CD8-positive, alpha-beta memory T cell (primary cell): Measurements from ENCODE around the gene HSD3B7. TPM values are rescaled to one million over a fixed set of nuclear protein-coding genes. Genes with fewer than 3 reads are reported as not detected.
A peak's percentile ranks its signal among the peaks of the same experiment; 100 is the strongest.

ENCODE experiments used
- CTCF ChIA-PET: fragments of 350-600 bp; sonication (Branson Sonifier 250); formaldehyde crosslinking; loops from one replicate; lab custom pipeline; 2021; ENCODE audit warnings: antibody characterized with exemption; lab: Charles Lee
- POLR2A ChIA-PET: fragments of 350-600 bp; sonication (Branson Sonifier 250); formaldehyde crosslinking; loops from one replicate; lab custom pipeline; 2021; ENCODE audit warnings: antibody characterized with exemption; lab: Charles Lee
- DNase-seq, 5 donors: peaks; one replicate each; pipeline versions ENCODE4 v3.0.0 to v3.0.0-alpha.2; 2020 to 2022; ENCODE audit warnings: mixed read lengths in 1 of 5
- H3K27ac ChIP-seq: one replicate; pipeline ENCODE4 v1.7.0; 2013; ENCODE audit warnings: low read depth, mild to moderate bottlenecking, low read length, moderate library complexity
- H3K27me3 ChIP-seq: 2 replicates; pipeline ENCODE4 v1.7.0; 2013; ENCODE audit warnings: low read length, mild to moderate bottlenecking; ENCODE audit not compliant: insufficient read depth, poor library complexity, severe bottlenecking
- H3K36me3 ChIP-seq: 2 replicates; pipeline ENCODE4 v1.7.0; 2013; ENCODE audit warnings: mild to moderate bottlenecking, low read length, moderate library complexity; ENCODE audit not compliant: insufficient read depth
- H3K4me1 ChIP-seq: 2 replicates; pipeline ENCODE4 v1.7.0; 2013; ENCODE audit warnings: mild to moderate bottlenecking, low read length, moderate library complexity; ENCODE audit not compliant: insufficient read depth
- H3K4me3 ChIP-seq: 2 replicates; pipeline ENCODE4 v1.7.0; 2013; ENCODE audit warnings: mild to moderate bottlenecking, low read length
- H3K9me3 ChIP-seq: 2 replicates; pipeline ENCODE4 v1.7.0; 2013; ENCODE audit warnings: mild to moderate bottlenecking, low read length
- H3K27ac Mint-ChIP-seq, 8 donors: one replicate each; pipeline ENCODE4 v1.8.0; 2020 to 2021; ENCODE audit warnings: mixed read lengths in 8 of 8, mild to moderate bottlenecking in 6 of 8, inconsistent platforms in 3 of 8, moderate library complexity in 3 of 8
- H3K27me3 Mint-ChIP-seq, 2 donors: one replicate each; pipeline ENCODE4 v1.8.0; 2020 to 2021; ENCODE audit warnings: mixed read lengths in 2 of 2, mild to moderate bottlenecking in 1 of 2, moderate library complexity in 1 of 2
- H3K36me3 Mint-ChIP-seq, 3 donors: one replicate each; pipeline ENCODE4 v1.8.0; 2020 to 2021; ENCODE audit warnings: mixed read lengths in 3 of 3, inconsistent platforms in 1 of 3, mild to moderate bottlenecking in 1 of 3
- H3K4me1 Mint-ChIP-seq, 3 donors: one replicate each; pipeline ENCODE4 v1.8.0; 2020 to 2021; ENCODE audit warnings: mixed read lengths in 3 of 3, inconsistent platforms in 1 of 3, mild to moderate bottlenecking in 1 of 3
- H3K4me3 Mint-ChIP-seq, 7 donors: one replicate each; pipeline ENCODE4 v1.8.0; 2020 to 2021; ENCODE audit warnings: mixed read lengths in 7 of 7, mild to moderate bottlenecking in 6 of 7, moderate library complexity in 4 of 7, inconsistent platforms in 2 of 7
- H3K9me3 Mint-ChIP-seq, 5 donors: one replicate each; pipeline ENCODE4 v1.8.0; 2020 to 2022; ENCODE audit warnings: mixed read lengths in 5 of 5, mild to moderate bottlenecking in 3 of 5, moderate library complexity in 2 of 5, inconsistent platforms in 1 of 5
- polyA plus RNA-seq: library from polyadenylated mRNA; unstranded; fragments of 300-500 nt; fragmentation: Illumina TruSeq; gene quantifications from one replicate; pipeline ENCODE4 v1.2.3, GENCODE V29; 2021
- total RNA-seq, 2 experiments: library from RNA; stranded (reverse); gene quantifications; one replicate each; pipeline ENCODE4 v1.2.3, GENCODE V29; 2021

Gene HSD3B7
- total and polyA plus RNA-seq, 3 experiments from 2014 or later = 1.6 to 2.1 TPM; not detected in 1

DNA sequence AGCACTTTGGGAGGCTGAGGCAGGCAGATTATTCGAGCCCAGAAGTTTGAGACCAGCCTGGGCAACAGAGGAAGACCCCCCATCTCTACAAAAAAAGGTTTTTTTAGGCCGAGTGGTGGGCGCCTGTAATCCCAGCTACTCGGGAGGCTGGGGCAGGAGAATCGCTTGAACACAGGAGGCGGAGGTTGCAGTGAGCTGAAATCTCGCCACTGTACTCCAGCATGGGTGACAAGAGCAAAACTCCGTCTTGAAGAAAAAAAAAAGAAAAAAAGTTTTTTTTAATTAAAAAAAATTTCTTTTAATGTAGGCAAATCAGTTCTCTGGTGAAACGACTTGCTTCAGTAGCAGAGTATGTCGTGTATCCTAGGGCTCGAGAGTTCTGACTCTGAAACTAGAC is 10.9 kb downstream of the HSD3B7 start:
- ChIA-PET CTCF (interaction anchor here (1.9 to 2.9 kb wide), 2 partner anchors 11 to 146 kb away, joined by 4 to 12 read pairs; partner anchors contain the start of gene HSD3B7), POLR2A (interaction anchor here (1.7 kb wide), 1 partner anchor 146 kb away, joined by 9 read pairs; no protein-coding TSS in a partner anchor)
- Histone ChIP-seq H3K4me3 (no peak overlapping the region), H3K9me3 (no peaks in the 10 kb centered on the region), H3K27ac (no peak overlapping the region), H3K4me1 (peaks cover 13% of the 10 kb centered on the region), H3K36me3 (no peaks in the 10 kb centered on the region), H3K27me3 (no peaks in the 10 kb centered on the region)
- no peaks in the 10 kb centered on the region for H3K36me3 Mint-ChIP-seq
- no peaks in the 10 kb centered on the region for H3K9me3 Mint-ChIP-seq
- H3K27me3 Mint-ChIP-seq = no peaks in the 10 kb centered on the region
- H3K4me3 Mint-ChIP-seq = peak overlapping the region; percentile 17 to 92 (median 71)
- DNase-seq = no peak
- peaks cover 0 to 9% (median 6%) of the 10 kb centered on the region in 3 donors for H3K4me1 Mint-ChIP-seq
- H3K27ac Mint-ChIP-seq = peak overlapping the region in 5 of 8 donors; percentile 41 to 59 (median 50)

DNA sequence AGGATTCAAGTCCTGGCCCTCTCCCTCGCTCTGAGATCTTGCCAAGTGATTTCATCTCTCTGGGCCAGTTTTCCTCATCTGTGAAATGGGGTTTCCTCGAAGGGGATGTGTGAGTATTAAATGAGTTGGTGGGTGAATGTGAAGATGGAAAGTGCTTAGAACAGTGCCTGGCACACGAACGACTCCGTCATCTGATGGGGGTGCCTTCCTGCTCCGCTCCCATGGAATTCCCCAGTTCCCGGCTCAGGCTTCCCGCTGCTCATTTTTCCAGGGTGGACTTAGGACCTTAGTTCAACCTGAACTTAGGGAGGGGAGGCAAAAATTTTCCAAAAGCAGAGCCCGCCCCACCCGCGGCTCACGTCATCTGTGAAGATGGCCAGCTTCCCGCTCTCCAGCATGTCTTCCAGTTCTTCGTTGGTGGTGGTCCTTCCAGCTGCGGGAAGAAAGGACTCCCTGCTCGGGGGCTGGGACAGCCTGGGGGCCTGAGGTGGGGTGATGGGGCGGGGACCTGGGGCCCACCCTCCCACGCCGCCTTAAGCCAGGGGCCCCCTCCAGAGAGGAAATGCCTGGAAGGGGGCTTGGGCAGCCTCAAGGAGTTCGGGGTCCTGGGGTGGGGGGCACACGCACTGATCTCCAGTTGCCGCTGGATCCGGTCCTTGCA is 11.4 kb downstream of the HSD3B7 start:
- peak overlapping the region; percentile 74 for H3K4me3 ChIP-seq
- no peaks in the 10 kb centered on the region for H3K36me3 Mint-ChIP-seq
- POLR2A ChIA-PET = interaction anchor here (0.9 to 1.7 kb wide), 2 partner anchors 121 to 146 kb away, joined by 3 to 9 read pairs; partner anchors contain the start of gene KAT8

DNA sequence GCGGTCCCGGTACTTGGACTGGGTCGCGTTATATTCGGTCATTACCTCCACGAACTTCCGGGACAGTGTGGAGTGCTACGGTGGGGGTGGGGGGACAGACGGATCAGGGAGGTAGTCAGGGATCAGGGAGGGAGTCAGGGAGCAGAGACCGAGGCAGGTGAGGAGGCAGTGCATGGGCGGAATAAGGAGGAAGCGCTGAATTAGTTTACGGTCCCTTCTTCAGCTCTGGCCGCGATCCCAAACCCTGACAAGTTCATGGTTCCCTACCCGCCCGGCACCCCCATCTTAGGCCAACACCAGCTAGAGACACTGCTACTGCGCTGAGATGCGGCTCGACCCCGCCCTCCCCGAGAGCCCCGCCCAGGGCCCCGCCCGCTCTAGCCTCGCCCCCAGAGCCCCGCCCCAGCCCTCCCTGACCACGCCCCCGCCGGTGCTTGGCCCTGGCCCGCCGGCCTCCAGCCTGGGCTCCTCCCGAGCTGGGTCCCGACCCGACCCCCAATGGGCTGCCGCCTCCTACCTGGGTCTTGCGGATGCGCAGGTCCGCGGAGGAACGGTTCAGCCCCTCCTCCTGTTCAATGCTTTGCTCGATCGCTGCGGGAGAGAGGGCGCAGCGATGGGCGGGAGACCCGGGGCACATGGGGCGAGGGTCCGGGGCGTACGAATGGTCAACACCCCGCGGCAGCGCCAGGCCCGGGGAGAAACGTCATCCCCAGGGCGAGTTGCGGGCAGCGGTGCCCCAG is 12.1 kb downstream of the HSD3B7 start:
- peak; percentile 65 to 87 (median 79) for DNase-seq
- Mint-ChIP-seq H3K27ac (peak overlapping the region in 7 of 8 donors; percentile 64 to 91 (median 84)), H3K36me3 (no peaks in the 10 kb centered on the region), H3K27me3 (no peaks in the 10 kb centered on the region), H3K9me3 (peaks cover 0 to 1% (median 0%) of the 10 kb centered on the region in 5 donors), H3K4me1 (peaks cover 0 to 9% (median 6%) of the 10 kb centered on the region in 3 donors), H3K4me3 (peak overlapping the region; percentile 79 to 92 (median 85))
- POLR2A ChIA-PET = interaction anchor here (0.7 to 1.7 kb wide), 3 partner anchors 34 to 145 kb away, joined by 3 to 9 read pairs (median 3); partner anchors contain the start of gene KAT8
- Histone ChIP-seq H3K4me1 (peaks cover 13% of the 10 kb centered on the region), H3K27ac (peak overlapping the region; percentile 73), H3K36me3 (no peaks in the 10 kb centered on the region), H3K4me3 (peak overlapping the region; percentile 74), H3K27me3 (no peaks in the 10 kb centered on the region), H3K9me3 (no peaks in the 10 kb centered on the region)
- CTCF ChIA-PET = no interaction called here

More for the DNA sequence above, 11.4 kb downstream of the HSD3B7 start:
- H3K36me3 ChIP-seq = no peaks in the 10 kb centered on the region
- Mint-ChIP-seq H3K27me3 (no peaks in the 10 kb centered on the region), H3K4me1 (peaks cover 0 to 9% (median 6%) of the 10 kb centered on the region in 3 donors), H3K9me3 (no peaks in the 10 kb centered on the region), H3K27ac (peak overlapping the region in 7 of 8 donors; percentile 41 to 91 (median 78)), H3K4me3 (peak overlapping the region; percentile 79 to 92 (median 85))
- H3K9me3 ChIP-seq = no peaks in the 10 kb centered on the region
- peaks cover 13% of the 10 kb centered on the region for H3K4me1 ChIP-seq
- DNase-seq = no peak
- CTCF ChIA-PET = no interaction called here
- no peaks in the 10 kb centered on the region for H3K27me3 ChIP-seq
- H3K27ac ChIP-seq = peak overlapping the region; percentile 73

DNA sequence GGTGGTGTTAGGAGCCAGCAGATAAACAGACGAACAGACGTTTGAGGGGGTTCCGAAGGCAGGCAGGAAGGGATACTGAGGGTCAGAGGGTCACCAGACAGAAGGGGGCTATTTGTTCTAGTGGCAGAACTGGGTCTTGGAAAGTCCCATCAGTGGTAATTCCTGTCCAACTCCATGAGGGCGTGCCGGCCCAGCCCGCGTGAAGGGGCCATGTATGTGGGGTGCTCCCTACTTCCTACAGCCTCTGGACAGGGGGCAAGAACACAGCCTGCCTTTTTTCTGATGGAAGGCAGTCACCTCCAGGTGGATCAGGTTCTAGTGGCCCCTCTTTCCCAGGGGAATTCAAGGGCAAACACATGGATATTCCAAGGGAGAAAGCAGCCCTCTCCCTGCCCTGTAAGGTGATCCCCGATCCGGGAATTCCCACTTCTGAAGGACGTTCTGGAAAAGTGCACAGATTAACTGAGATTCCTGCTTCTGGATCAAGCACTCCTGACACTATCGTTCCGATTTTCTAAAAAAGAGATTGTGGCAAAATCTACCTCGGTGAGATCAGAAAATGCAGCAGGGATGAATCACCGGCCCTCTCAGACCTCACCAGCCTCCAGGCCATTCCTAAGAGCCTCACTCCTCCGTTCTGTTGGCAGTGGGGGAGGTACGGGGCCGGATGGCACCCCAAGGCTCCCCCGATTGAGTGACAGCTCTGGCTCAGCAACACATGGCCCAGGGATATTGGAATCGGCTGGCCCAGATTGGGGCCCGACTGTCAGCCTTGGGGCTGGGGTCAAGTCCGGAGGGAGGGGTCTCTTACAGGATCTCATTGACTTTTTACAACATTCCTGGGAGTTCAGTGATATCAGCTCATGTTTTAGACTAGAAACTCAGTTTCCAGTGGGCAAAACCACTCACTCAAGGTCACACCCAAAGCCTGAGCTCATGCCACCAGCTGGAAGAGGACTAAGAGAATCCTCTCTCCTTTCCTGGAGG is 13.0 kb downstream of the HSD3B7 start:
- Histone ChIP-seq H3K9me3 (no peaks in the 10 kb centered on the region), H3K27me3 (no peaks in the 10 kb centered on the region), H3K4me3 (peak overlapping the region; percentile 47), H3K36me3 (no peaks in the 10 kb centered on the region), H3K4me1 (peaks cover 13% of the 10 kb centered on the region), H3K27ac (no peak overlapping the region)
- no peaks in the 10 kb centered on the region for H3K36me3 Mint-ChIP-seq
- H3K4me3 Mint-ChIP-seq = peak overlapping the region; percentile 48 to 92 (median 83)
- H3K27ac Mint-ChIP-seq = peak overlapping the region in 3 of 8 donors; percentile 12 to 38 (median 24)
- no peak for DNase-seq
- ChIA-PET POLR2A (interaction anchor here (0.7 to 1.7 kb wide), 3 partner anchors 33 to 182 kb away, joined by 3 to 9 read pairs (median 3); partner anchors contain the start of gene FUS), CTCF (interaction anchor here (3.0 kb wide), 1 partner anchor 144 kb away, joined by 10 read pairs; no protein-coding TSS in a partner anchor)
- H3K9me3 Mint-ChIP-seq = peaks cover 0 to 2% (median 0%) of the 10 kb centered on the region in 5 donors
- H3K4me1 Mint-ChIP-seq = peaks cover 0 to 9% (median 6%) of the 10 kb centered on the region in 3 donors
- no peaks in the 10 kb centered on the region for H3K27me3 Mint-ChIP-seq

DNA sequence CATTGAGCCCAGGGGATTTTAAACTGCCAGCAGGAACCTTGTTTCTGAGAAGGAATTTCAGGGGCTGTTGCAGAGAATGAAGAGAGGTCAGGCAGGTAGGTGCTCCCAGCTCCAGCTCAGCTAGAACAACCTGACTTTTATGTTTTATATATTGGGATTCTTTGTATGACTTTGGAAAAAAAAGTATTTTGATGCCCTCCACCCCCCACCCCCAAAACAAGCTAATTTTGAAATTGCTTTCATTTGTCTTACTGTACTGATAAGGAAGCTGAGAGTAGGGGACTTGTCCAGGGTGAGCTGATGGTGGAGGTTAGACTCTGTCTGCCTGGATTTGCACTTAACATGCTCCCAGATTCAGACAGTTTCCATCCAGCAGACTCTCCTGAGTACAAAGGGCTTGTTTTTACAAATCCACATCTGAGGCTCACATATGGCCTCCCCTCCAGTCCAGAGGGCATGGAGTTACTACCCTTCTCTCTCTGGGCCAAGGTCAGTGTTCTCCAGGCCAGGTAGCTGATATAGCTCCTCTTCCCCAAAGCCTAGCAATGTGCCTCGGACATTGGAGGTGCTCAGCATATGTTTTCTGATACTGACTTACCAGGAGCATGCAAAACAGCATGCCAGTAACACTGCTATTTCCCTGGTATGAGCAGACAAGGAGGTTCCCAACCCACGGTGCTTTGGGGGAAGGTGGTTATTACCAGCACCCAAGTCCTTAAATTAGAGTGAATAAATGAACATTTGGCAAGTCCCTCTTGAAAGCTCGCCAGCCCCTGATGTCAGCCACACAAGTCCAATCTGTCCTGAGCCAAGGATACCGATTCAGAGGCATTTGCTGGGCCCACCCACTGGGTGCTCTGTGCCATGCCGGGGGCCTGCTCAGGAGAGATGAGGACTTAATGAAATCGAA is 14.1 kb downstream of the HSD3B7 start:
- H3K9me3 Mint-ChIP-seq = peaks cover 0 to 2% (median 0%) of the 10 kb centered on the region in 5 donors
- H3K27me3 ChIP-seq = no peaks in the 10 kb centered on the region
- no peaks in the 10 kb centered on the region for H3K36me3 ChIP-seq
- no peak overlapping the region for H3K4me3 Mint-ChIP-seq
- ChIA-PET CTCF (interaction anchor here (3.0 kb wide), 1 partner anchor 143 kb away, joined by 10 read pairs; no protein-coding TSS in a partner anchor), POLR2A (interaction anchor here (0.5 to 0.9 kb wide), 4 partner anchors 52 to 472 kb away, joined by 3 to 7 read pairs (median 3); partner anchors contain the start of genes FUS and ZNF646)
- H3K27ac Mint-ChIP-seq = peak overlapping the region in 2 of 8 donors; percentile 29 to 77
- H3K27ac ChIP-seq = no peak overlapping the region
- peaks cover 0 to 9% (median 6%) of the 10 kb centered on the region in 3 donors for H3K4me1 Mint-ChIP-seq
- H3K36me3 Mint-ChIP-seq = no peaks in the 10 kb centered on the region
- DNase-seq = no peak
- no peaks in the 10 kb centered on the region for H3K9me3 ChIP-seq
- H3K27me3 Mint-ChIP-seq = no peaks in the 10 kb centered on the region
- no peak overlapping the region for H3K4me3 ChIP-seq
- H3K4me1 ChIP-seq = peaks cover 13% of the 10 kb centered on the region

DNA sequence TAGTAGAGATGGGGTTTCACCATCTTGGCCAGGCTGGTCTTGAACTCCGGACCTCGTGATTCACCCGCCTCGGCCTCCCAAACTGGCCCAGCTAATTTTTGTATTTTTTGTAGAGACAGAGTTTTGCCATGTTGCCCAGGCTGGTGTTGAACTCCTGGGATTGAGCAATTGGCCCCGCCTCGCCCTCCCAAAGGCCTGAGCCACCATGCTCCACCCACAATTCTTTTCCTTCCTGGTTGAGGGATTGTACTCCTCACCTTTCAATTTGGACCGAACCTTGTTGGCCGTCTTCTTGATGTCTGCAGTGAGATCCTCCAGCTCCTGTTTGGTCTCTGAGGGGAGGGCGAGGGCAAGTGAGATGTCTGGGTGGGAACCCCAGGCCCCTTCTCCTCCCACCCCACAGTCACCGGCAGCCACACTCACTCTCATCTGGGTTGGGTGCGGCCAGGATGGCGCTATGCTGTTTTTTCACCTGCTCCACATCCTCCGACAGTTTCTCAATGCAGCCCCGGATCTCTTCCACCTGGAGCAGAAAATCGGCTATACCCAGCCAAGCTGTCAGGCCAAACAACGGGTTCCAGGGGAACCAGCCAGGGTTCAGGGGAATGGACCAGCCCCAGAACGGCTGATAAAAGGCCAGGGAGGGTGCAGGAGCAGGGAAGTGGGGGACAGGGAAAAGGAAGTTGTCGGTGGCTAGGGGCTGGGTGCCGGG is 15.8 kb downstream of the HSD3B7 start:
- no peaks in the 10 kb centered on the region for H3K36me3 ChIP-seq
- ChIA-PET CTCF (interaction anchor here (3.0 kb wide), 1 partner anchor 141 kb away, joined by 10 read pairs; no protein-coding TSS in a partner anchor), POLR2A (no interaction called here)
- Mint-ChIP-seq H3K9me3 (peaks cover 0 to 2% (median 0%) of the 10 kb centered on the region in 5 donors), H3K27ac (no peak overlapping the region), H3K4me3 (no peak overlapping the region), H3K4me1 (peaks cover 0 to 9% (median 6%) of the 10 kb centered on the region in 3 donors), H3K36me3 (no peaks in the 10 kb centered on the region), H3K27me3 (no peaks in the 10 kb centered on the region)
- no peak overlapping the region for H3K27ac ChIP-seq
- no peaks in the 10 kb centered on the region for H3K27me3 ChIP-seq
- no peaks in the 10 kb centered on the region for H3K9me3 ChIP-seq
- no peak overlapping the region for H3K4me3 ChIP-seq
- H3K4me1 ChIP-seq = peaks cover 13% of the 10 kb centered on the region
- no peak for DNase-seq
